ENCODE measurements around the gene SMIM29.

The SMIM29 gene

GRCh38 chr6:34241351-34242215 lies 7.2 kb downstream of the SMIM29 start:
- FAIRE-seq (no peak), DNase-seq (ENCODE audit: low spot score) (peak; percentile 0)

GRCh38 chr6:34240329-34241248 lies 8.2 kb downstream of the SMIM29 start:
- FAIRE-seq (no peak), DNase-seq (ENCODE audit: low spot score) (peak; percentile 1)

- peak; percentile 0 for DNase-seq (ENCODE audit: low spot score)
- FAIRE-seq = no peak
Measured at GRCh38 chr6:34239893-34240292, 8.9 kb downstream of the SMIM29 start.

- no peak for FAIRE-seq
- DNase-seq (ENCODE audit: low spot score) = no peak
Measured at GRCh38 chr6:34239500-34239825, 9.3 kb downstream of the SMIM29 start.

GRCh38 chr6:34238585-34239499 lies 10.0 kb downstream of the SMIM29 start:
- FAIRE-seq (no peak), DNase-seq (ENCODE audit: low spot score) (no peak)

- FAIRE-seq (no peak), DNase-seq (ENCODE audit: low spot score) (peak; percentile 58)
Measured at GRCh38 chr6:34237722-34238584, 10.9 kb downstream of the SMIM29 start.

- peak; percentile 41 for DNase-seq (ENCODE audit: low spot score)
- no peak for FAIRE-seq
Measured at GRCh38 chr6:34237316-34237721, 11.5 kb downstream of the SMIM29 start.

- FAIRE-seq = no peak
- peak; percentile 90 for DNase-seq (ENCODE audit: low spot score)
Measured at GRCh38 chr6:34236443-34237315, 12.1 kb downstream of the SMIM29 start, which contains the start of gene HMGA1. Gene HMGA1 (plus strand): TSS chr6:34236873. CDS start chr6:34240781, 3,908 bp downstream.

- FAIRE-seq (no peak), DNase-seq (ENCODE audit: low spot score) (no peak)
Measured at GRCh38 chr6:34236131-34236442, 12.7 kb downstream of the SMIM29 start.

- peak; percentile 83 for DNase-seq (ENCODE audit: low spot score)
- FAIRE-seq = no peak
Measured at GRCh38 chr6:34235307-34236130, 13.3 kb downstream of the SMIM29 start.

- no peak for FAIRE-seq
- DNase-seq (ENCODE audit: low spot score) = no peak
Measured at GRCh38 chr6:34234667-34235306, 14.0 kb downstream of the SMIM29 start.

GRCh38 chr6:34233867-34234266 lies 14.9 kb downstream of the SMIM29 start:
- DNase-seq (ENCODE audit: low spot score) (no peak), FAIRE-seq (no peak)

- no peak for FAIRE-seq
Measured at GRCh38 chr6:34232901-34233300, 15.9 kb downstream of the SMIM29 start.

GRCh38 chr6:34231566-34232336 lies 17.1 kb downstream of the SMIM29 start:
- FAIRE-seq (no peak), DNase-seq (ENCODE audit: low spot score) (no peak)

More at GRCh38 chr6:34232901-34233300, 15.9 kb downstream of the SMIM29 start:
- no peak for DNase-seq (ENCODE audit: low spot score)

GRCh38 chr6:34230653-34231371 lies 18.0 kb downstream of the SMIM29 start:
- no peak for DNase-seq (ENCODE audit: low spot score)
- no peak for FAIRE-seq

GRCh38 chr6:34229877-34230276 lies 18.9 kb downstream of the SMIM29 start:
- DNase-seq (ENCODE audit: low spot score) (no peak), FAIRE-seq (no peak)
